Adrenal gland (tissue), 12 donors: ENCODE measurements around the gene PMEPA1. TPM values are rescaled to one million over a fixed set of nuclear protein-coding genes. Genes with fewer than 3 reads are reported as not detected.
A peak's percentile ranks its signal among the peaks of the same experiment; 100 is the strongest.

Source experiments
- DNase-seq, 7 donors: peaks; one replicate each; pipeline ENCODE4 v3.0.0-alpha.2; 2019 to 2020
- H3K27ac ChIP-seq, 5 donors: fragments of 200-600 bp; sonication (generic) in 4 of 5; 1 replicate in 3 of 5; 2 replicates in 2 of 5; pipeline versions ENCODE4 v1.5.1 to v1.8.0; 2016 to 2020; ENCODE audit warnings: mild to moderate bottlenecking in 1 of 5
- H3K27me3 ChIP-seq: fragments of 200-600 bp; 2 replicates; pipeline ENCODE4 v1.8.0; 2021
- H3K36me3 ChIP-seq, 2 donors: fragments of 200-600 bp; replicated peaks in 1 of 2; 1 replicate in 1 of 2; 2 replicates in 1 of 2; pipeline versions ENCODE4 v1.5.1 to v1.8.0; 2018 to 2022
- H3K4me1 ChIP-seq, 2 donors: fragments of 200-600 bp; replicated peaks in 1 of 2; 1 replicate in 1 of 2; 2 replicates in 1 of 2; pipeline versions ENCODE4 v1.5.1 to v1.8.0; 2018 to 2021
- H3K4me3 ChIP-seq, 4 donors: fragments of 200-600 bp; sonication (generic) in 3 of 4; one replicate each; pipeline ENCODE4 v1.5.1; 2016 to 2018
- H3K9me3 ChIP-seq, 3 donors: fragments of 200-600 bp; sonication (generic) in 1 of 3; replicated peaks in 1 of 3; 1 replicate in 2 of 3; 2 replicates in 1 of 3; pipeline versions ENCODE4 v1.5.1 to v1.8.0; 2016 to 2021
- CTCF ChIP-seq, 6 experiments: fragments of 450-650 bp in 4 of 6; fragments of 200-600 bp in 2 of 6; sonication (generic) in 1 of 6; IDR thresholded peaks; 1 replicate in 5 of 6; 2 replicates in 1 of 6; pipeline versions ENCODE4 v1.5.1 to v1.8.0; 2016 to 2021; ENCODE audit warnings: antibody characterized with exemption in 6 of 6, mild to moderate bottlenecking in 2 of 6, moderate library complexity in 1 of 6
- POLR2A ChIP-seq, 2 donors: fragments of 450-650 bp; IDR thresholded peaks; one replicate each; pipeline ENCODE4 v1.6.1; 2017; ENCODE audit warnings: antibody characterized with exemption in 2 of 2, mild to moderate bottlenecking in 2 of 2, moderate library complexity in 1 of 2
- WGBS, 4 donors: extraction: QIAGEN DNeasy Blood & Tissue Kit in 2 of 4; methylation state at CpG; one replicate each; pipeline versions ENCODE4 v1.1.5 to v1.1.7; 2013 to 2017; 5-methylcytosine and 5-hydroxymethylcytosine counted together
- intact Hi-C, 2 donors: fragments of 100-400 bp; cut with DNase I; formaldehyde crosslinking; loops; one replicate each; pipeline versions ENCODE4 v1.14.1 to v1.15.0; 2022 to 2023
- polyA plus RNA-seq, 3 donors: library from polyadenylated mRNA; stranded (reverse); fragments of 200-250 nt in 2 of 3; fragments of 350-450 nt in 1 of 3; fragmentation: Illumina TruSeq in 1 of 3; extraction: RNeasy Lipid Tissue Mini Kit (QIAGEN cat#74804) in 1 of 3; gene quantifications; one replicate each; pipeline ENCODE4 v1.2.3, GENCODE V29; 2013 to 2014
- total RNA-seq, 9 donors: library from RNA; depleted of rRNA in 4 of 9; stranded (reverse); fragments of >200 nt in 4 of 9; fragments of 120-200 nt in 1 of 9; fragmentation: NEBNext Ultra II Directional in 1 of 9; extraction: Animal tissue kit (Norgen Biotek cat#: 25700) in 1 of 9; gene quantifications; one replicate each; pipeline versions ENCODE4 v1.1.0 to v1.2.4, GENCODE V29; 2013 to 2023
- donor health status: healthy with polysubstance abuse.
- donor health status: Bipolar disorder and iron deficiency.
- donor health status: DM: yes; HTN: yes; CAD: no.
- donor health status: DM: no; HTN: no; CAD: no.
- donor health status: DM: no; HTN: no; CAD: no.
- donor health status: DM: yes; HTN: yes; CAD: no.

The PMEPA1 gene
- total and polyA plus RNA-seq, 12 donors = 1.2 to 36.0 (median 10.0) TPM

- TF ChIP-seq POLR2A (IDR thresholded peaks at IDR 0.05) (no peak), CTCF (IDR thresholded peaks at IDR 0.05) (no peak)
- Histone ChIP-seq H3K27me3 (no peaks in the 10 kb centered on the region), H3K4me3 (no peak overlapping the region), H3K9me3 (no peaks in the 10 kb centered on the region), H3K27ac (no peak overlapping the region), H3K36me3 (no peaks in the 10 kb centered on the region), H3K4me1 (peaks cover 0 to 10% of the 10 kb centered on the region in 2 donors)
- intact Hi-C loops = no loop called here
- WGBS, 4 donors = 77 to 82% (median 79%) methylated on average over 8 to 9 of the region's 9 CpGs
- no peak for DNase-seq
Observed at GRCh38 chr20:57712341-57712740, 2.5 kb upstream of the PMEPA1 start.

DNA sequence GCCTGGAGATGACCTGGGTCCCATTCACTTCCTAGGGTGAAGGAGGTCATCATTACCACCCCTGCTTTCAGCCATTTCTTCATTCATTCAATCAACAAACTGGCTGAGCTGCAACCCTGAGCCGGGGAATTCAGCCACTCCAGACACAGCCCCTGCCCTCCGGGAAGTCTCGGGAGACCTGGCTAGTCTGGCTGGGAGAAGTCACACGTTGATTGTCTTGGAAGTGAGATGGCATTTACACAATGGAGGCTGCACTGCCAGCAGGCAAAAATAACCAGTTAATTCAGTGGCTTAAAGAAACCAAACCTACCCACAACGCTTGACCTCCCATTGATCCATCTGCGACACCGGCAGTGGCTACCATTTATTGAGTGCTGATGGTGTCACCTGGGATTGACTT lies 2.0 kb upstream of the PMEPA1 start:
- intact Hi-C loops = no loop called here
- TF ChIP-seq POLR2A (IDR thresholded peaks at IDR 0.05) = no peak
- TF ChIP-seq CTCF (IDR thresholded peaks at IDR 0.05) = no peak
- 84 to 88% (median 87%) methylated on average over 7 of the region's 7 CpGs for WGBS, 4 donors
- no peak for DNase-seq
- no peaks in the 10 kb centered on the region for H3K36me3 ChIP-seq
- H3K4me3 ChIP-seq = no peak overlapping the region
- H3K9me3 ChIP-seq = no peaks in the 10 kb centered on the region
- H3K27ac ChIP-seq = no peak overlapping the region
- no peaks in the 10 kb centered on the region for H3K27me3 ChIP-seq
- peaks cover 0 to 10% of the 10 kb centered on the region in 2 donors for H3K4me1 ChIP-seq

DNA sequence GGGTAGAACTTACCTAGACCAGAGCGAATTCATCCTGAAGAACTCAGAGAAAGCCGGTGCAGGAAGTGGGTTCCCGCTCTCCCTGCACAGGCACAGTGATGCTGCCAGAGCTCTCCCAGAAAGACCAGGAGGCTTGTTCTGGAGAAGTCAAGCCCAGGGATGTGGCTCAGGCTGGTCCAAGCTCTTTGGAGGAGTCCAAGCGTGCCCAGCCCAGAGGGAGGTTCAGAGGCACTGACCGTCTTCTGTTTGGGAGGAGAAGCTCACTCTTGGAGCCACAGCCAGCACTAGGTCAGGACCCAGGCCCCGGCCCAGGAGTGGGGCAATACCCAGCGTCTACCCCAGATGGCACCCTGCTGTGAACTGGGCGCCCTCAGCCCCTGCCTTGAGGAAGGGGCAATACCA lies 1.5 kb upstream of the PMEPA1 start:
- Histone ChIP-seq H3K27ac (peak overlapping the region in 2 of 5 donors; percentile 80 to 83), H3K36me3 (no peaks in the 10 kb centered on the region), H3K4me1 (peaks cover 0 to 10% of the 10 kb centered on the region in 2 donors), H3K4me3 (no peak overlapping the region), H3K9me3 (no peaks in the 10 kb centered on the region), H3K27me3 (no peaks in the 10 kb centered on the region)
- no peak for TF ChIP-seq POLR2A (IDR thresholded peaks at IDR 0.05)
- TF ChIP-seq CTCF (IDR thresholded peaks at IDR 0.05) = no peak
- WGBS, 4 donors = 75 to 83% (median 80%) methylated on average over 3 to 8 of the region's 8 CpGs
- intact Hi-C loops = no loop called here
- no peak for DNase-seq

- H3K36me3 ChIP-seq = no peaks in the 10 kb centered on the region
- H3K27me3 ChIP-seq = no peaks in the 10 kb centered on the region
- intact Hi-C loops = no loop called here
- 39 to 54% (median 45%) methylated on average over 6 of the region's 6 CpGs for WGBS, 4 donors
- H3K27ac ChIP-seq = peak overlapping the region in 4 of 5 donors; percentile 60 to 83 (median 78)
- no peak for DNase-seq
- no peak for TF ChIP-seq POLR2A (IDR thresholded peaks at IDR 0.05)
- no peak for TF ChIP-seq CTCF (IDR thresholded peaks at IDR 0.05)
- H3K9me3 ChIP-seq = no peaks in the 10 kb centered on the region
- peak overlapping the region in 2 of 4 donors; percentile 71 to 73 for H3K4me3 ChIP-seq
- peaks cover 0 to 10% of the 10 kb centered on the region in 2 donors for H3K4me1 ChIP-seq
Observed at GRCh38 chr20:57710841-57711240, 1.0 kb upstream of the PMEPA1 start.
